WTC11 (cell line): ENCODE measurements around the gene RBM15. TPM values are rescaled to one million over a fixed set of nuclear protein-coding genes. Genes with fewer than 3 reads are reported as not detected.
A peak's percentile ranks its signal among the peaks of the same experiment; 100 is the strongest.

Source experiments
- ATAC-seq: fragments of 200-7000 bp; cut with Tn5 transposase; 2 replicates; pipeline ENCODE4 v1.10.0; 2021; ENCODE audit warnings: mild to moderate bottlenecking, moderate library complexity
- CTCF ChIA-PET: fragments of 300-600 bp; sonication (Branson Sonifier 250); formaldehyde crosslinking; loops from one replicate; lab custom pipeline; 2021; ENCODE audit warnings: antibody characterized with exemption; lab: Charles Lee
- POLR2A ChIA-PET: fragments of 350-600 bp; sonication (Branson Sonifier 250); formaldehyde crosslinking; loops from one replicate; lab custom pipeline; 2021; ENCODE audit warnings: antibody characterized with exemption; lab: Charles Lee
- DNase-seq: peaks from one replicate; pipeline ENCODE4 v3.0.0; 2021; ENCODE audit warnings: low spot score
- H3K27ac Mint-ChIP-seq: 2 replicates; pipeline ENCODE4 v1.8.0; 2021; ENCODE audit warnings: mixed read lengths
- H3K27me3 Mint-ChIP-seq: 2 replicates; pipeline ENCODE4 v1.8.0; 2021; ENCODE audit warnings: low read depth, mild to moderate bottlenecking, moderate library complexity, mixed read lengths
- H3K36me3 Mint-ChIP-seq: 2 replicates; pipeline ENCODE4 v1.8.0; 2021; ENCODE audit warnings: mixed read lengths
- H3K4me1 Mint-ChIP-seq: 2 replicates; pipeline ENCODE4 v1.8.0; 2022; ENCODE audit warnings: mixed read lengths
- H3K4me3 Mint-ChIP-seq: 2 replicates; pipeline ENCODE4 v1.8.0; 2021; ENCODE audit warnings: mild to moderate bottlenecking, moderate library complexity, mixed read lengths
- H3K9me3 Mint-ChIP-seq: 2 replicates; pipeline ENCODE4 v1.8.0; 2021; ENCODE audit warnings: mixed read lengths
- ARID4B ChIP-seq: sonication (generic); formaldehyde crosslinking; IDR thresholded peaks from 2 replicates; pipeline ENCODE4 v1.8.0; 2023; ENCODE audit warnings: missing genetic modification reagents, mild to moderate bottlenecking, borderline replicate concordance
- ATF2 ChIP-seq: sonication (generic); formaldehyde crosslinking; IDR thresholded peaks from 2 replicates; pipeline ENCODE4 v1.8.1; 2022; ENCODE audit warnings: low read depth, missing genetic modification reagents, borderline replicate concordance
- CREM ChIP-seq: sonication (generic); formaldehyde crosslinking; IDR thresholded peaks from 2 replicates; pipeline ENCODE4 v1.8.1; 2022; ENCODE audit warnings: mild to moderate bottlenecking, missing genetic modification reagents, moderate library complexity
- CTCF ChIP-seq: fragments of 200-600 bp; IDR thresholded peaks from 2 replicates; pipeline ENCODE4 v1.8.0; 2022; ENCODE audit warnings: antibody characterized with exemption
- E2F1 ChIP-seq: sonication (generic); formaldehyde crosslinking; IDR thresholded peaks from 2 replicates; pipeline ENCODE4 v1.8.0; 2022; ENCODE audit warnings: mild to moderate bottlenecking, missing genetic modification reagents
- FOXK1 ChIP-seq: sonication (generic); formaldehyde crosslinking; IDR thresholded peaks from 2 replicates; pipeline ENCODE4 v1.8.0; 2022; ENCODE audit warnings: mild to moderate bottlenecking, moderate library complexity, missing genetic modification reagents
- KAT7 ChIP-seq: sonication (generic); formaldehyde crosslinking; IDR thresholded peaks from 2 replicates; pipeline ENCODE4 v1.8.1; 2023; ENCODE audit warnings: missing genetic modification reagents, mild to moderate bottlenecking, borderline replicate concordance
- MAX ChIP-seq: sonication (generic); formaldehyde crosslinking; IDR thresholded peaks from 2 replicates; pipeline ENCODE4 v1.8.0; 2022; ENCODE audit warnings: mild to moderate bottlenecking, missing genetic modification reagents
- NFE2L1 ChIP-seq: sonication (generic); formaldehyde crosslinking; IDR thresholded peaks from 2 replicates; pipeline ENCODE4 v1.8.1; 2023; ENCODE audit warnings: missing genetic modification reagents
- SMAD4 ChIP-seq: sonication (generic); formaldehyde crosslinking; IDR thresholded peaks from 2 replicates; pipeline ENCODE4 v1.8.0; 2022; ENCODE audit warnings: mild to moderate bottlenecking, missing genetic modification reagents
- SOX15 ChIP-seq: fragments of 250-450 bp; sonication (Bioruptor Pico); IDR thresholded peaks from 2 replicates; pipeline ENCODE4 v1.9.0; 2021; ENCODE audit warnings: mild to moderate bottlenecking
- ZSCAN18 ChIP-seq: fragments of 250-450 bp; sonication (Bioruptor Pico); IDR thresholded peaks from 2 replicates; pipeline ENCODE4 v2.1.2; 2022; ENCODE audit warnings: mild to moderate bottlenecking, moderate library complexity
- total RNA-seq: library from RNA; stranded (reverse); gene quantifications from 3 replicates; pipeline ENCODE4 v1.2.3, GENCODE V29; 2021

The RBM15 gene
- total RNA-seq, 1 experiment from 2014 or later: 50.6 TPM

- Mint-ChIP-seq H3K4me3 (no peak overlapping the region), H3K4me1 (0 out of 2 replicates have a peak, but pooled peaks cover 2% of the 10 kb centered on the region)
- no peak for DNase-seq
- POLR2A ChIA-PET: no interaction called here
- TF ChIP-seq SOX15 (CRISPR knock-in tag): no peak
- TF ChIP-seq, all 79 proteins: peak for 0
- no peak for ATAC-seq
- CTCF ChIA-PET: no interaction called here
- Mint-ChIP-seq H3K27ac (0 out of 2 replicates have a peak overlapping the region, but pooled peaks have one; percentile 4), H3K9me3 (no peaks in the 10 kb centered on the region), H3K27me3 (no peaks in the 10 kb centered on the region), H3K36me3 (peaks cover 37% of the 10 kb centered on the region)
These were observed 41.6 kb downstream of the RBM15 start for GRCh38 chr1:110380672-110381283.

- POLR2A ChIA-PET: no interaction called here
- H3K4me3 Mint-ChIP-seq: no peak overlapping the region
These were observed 44.2 kb downstream of the RBM15 start for GRCh38 chr1:110383251-110383990.

More at GRCh38 chr1:110383251-110383990, 44.2 kb downstream of the RBM15 start:
- DNase-seq (no peak), ATAC-seq (no peak)
- Mint-ChIP-seq H3K9me3 (no peaks in the 10 kb centered on the region), H3K27me3 (no peaks in the 10 kb centered on the region), H3K4me1 (0 out of 2 replicates have a peak, but pooled peaks cover 2% of the 10 kb centered on the region), H3K27ac (peak overlapping the region; percentile 73), H3K36me3 (peaks cover 26% of the 10 kb centered on the region)
- CTCF ChIA-PET: interaction anchor here (0.6 to 1.2 kb wide), 7 partner anchors 8 to 884 kb away, joined by 3 to 5 read pairs (median 3); no protein-coding TSS in a partner anchor
- TF ChIP-seq ZSCAN18 (CRISPR knock-in tag): no peak
- no peak for TF ChIP-seq FOXK1
- no peak for TF ChIP-seq SMAD4
- no peak for TF ChIP-seq E2F1
- no peak for TF ChIP-seq ARID4B (CRISPR knock-in tag)
- no peak for TF ChIP-seq CTCF
- TF ChIP-seq MAX (CRISPR knock-in tag): no peak
- TF ChIP-seq NFE2L1 (CRISPR knock-in tag): no peak
- no peak for TF ChIP-seq KAT7 (CRISPR knock-in tag)
- no peak for TF ChIP-seq ATF2 (CRISPR knock-in tag)
- TF ChIP-seq CREM (CRISPR knock-in tag): no peak
